Measurements from ENCODE around the gene KIAA0930.

The KIAA0930 gene

GRCh38 chr22:45224988-45225731 is 15.5 kb downstream of the KIAA0930 start:
- CTCF ChIA-PET = no interaction called here
- Mint-ChIP-seq H3K36me3 (no peaks in the 10 kb centered on the region), H3K27me3 (no peaks in the 10 kb centered on the region), H3K9me3 (no peaks in the 10 kb centered on the region), H3K4me3 (no peak overlapping the region), H3K27ac (no peak overlapping the region), H3K4me1 (no peaks in the 10 kb centered on the region)
- DNase-seq = no peak

GRCh38 chr22:45224331-45224730 is 16.4 kb downstream of the KIAA0930 start:
- no peaks in the 10 kb centered on the region for H3K27me3 Mint-ChIP-seq
- H3K9me3 Mint-ChIP-seq = no peaks in the 10 kb centered on the region
- CTCF ChIA-PET = no interaction called here
- H3K27ac Mint-ChIP-seq = no peak overlapping the region
- no peaks in the 10 kb centered on the region for H3K4me1 Mint-ChIP-seq
- no peak overlapping the region for H3K4me3 Mint-ChIP-seq
- no peaks in the 10 kb centered on the region for H3K36me3 Mint-ChIP-seq
- DNase-seq = no peak

GRCh38 chr22:45223304-45224117 is 17.2 kb downstream of the KIAA0930 start:
- Mint-ChIP-seq H3K4me3 (no peak overlapping the region), H3K36me3 (no peaks in the 10 kb centered on the region), H3K9me3 (no peaks in the 10 kb centered on the region), H3K4me1 (no peaks in the 10 kb centered on the region), H3K27ac (no peak overlapping the region), H3K27me3 (no peaks in the 10 kb centered on the region)
- CTCF ChIA-PET = no interaction called here
- no peak for DNase-seq

GRCh38 chr22:45221201-45221600 is 19.5 kb downstream of the KIAA0930 start:
- DNase-seq = no peak
- CTCF ChIA-PET = interaction anchor here (3.2 kb wide), 1 partner anchor 13 kb away, joined by 16 read pairs; no protein-coding TSS in a partner anchor
- no peaks in the 10 kb centered on the region for H3K36me3 Mint-ChIP-seq
- no peaks in the 10 kb centered on the region for H3K9me3 Mint-ChIP-seq
- no peak overlapping the region for H3K27ac Mint-ChIP-seq
- H3K27me3 Mint-ChIP-seq = no peaks in the 10 kb centered on the region
- no peaks in the 10 kb centered on the region for H3K4me1 Mint-ChIP-seq
- no peak overlapping the region for H3K4me3 Mint-ChIP-seq

- CTCF ChIA-PET = interaction anchor here (1.0 to 3.2 kb wide), 2 partner anchors 8 to 10 kb away, joined by 3 to 16 read pairs; no protein-coding TSS in a partner anchor
- H3K4me1 Mint-ChIP-seq = no peaks in the 10 kb centered on the region
- no peaks in the 10 kb centered on the region for H3K27me3 Mint-ChIP-seq
- H3K9me3 Mint-ChIP-seq = no peaks in the 10 kb centered on the region
- H3K27ac Mint-ChIP-seq = no peak overlapping the region
- no peak for DNase-seq
- no peak overlapping the region for H3K4me3 Mint-ChIP-seq
- no peaks in the 10 kb centered on the region for H3K36me3 Mint-ChIP-seq
These were observed 21.7 kb downstream of the KIAA0930 start for GRCh38 chr22:45218976-45219375.

- H3K4me1 Mint-ChIP-seq = no peaks in the 10 kb centered on the region
- no peaks in the 10 kb centered on the region for H3K27me3 Mint-ChIP-seq
- DNase-seq = no peak
- H3K4me3 Mint-ChIP-seq = no peak overlapping the region
- H3K27ac Mint-ChIP-seq = no peak overlapping the region
- CTCF ChIA-PET = no interaction called here
- H3K9me3 Mint-ChIP-seq = no peaks in the 10 kb centered on the region
- H3K36me3 Mint-ChIP-seq = no peaks in the 10 kb centered on the region
These were observed 22.9 kb downstream of the KIAA0930 start for GRCh38 chr22:45217806-45218205.

- CTCF ChIA-PET = no interaction called here
- H3K9me3 Mint-ChIP-seq = no peaks in the 10 kb centered on the region
These were observed 23.3 kb downstream of the KIAA0930 start for GRCh38 chr22:45217345-45217744.

GRCh38 chr22:45216133-45217003 is 24.3 kb downstream of the KIAA0930 start:
- H3K36me3 Mint-ChIP-seq = no peaks in the 10 kb centered on the region
- no peak overlapping the region for H3K4me3 Mint-ChIP-seq
- H3K27me3 Mint-ChIP-seq = no peaks in the 10 kb centered on the region
- H3K27ac Mint-ChIP-seq = no peak overlapping the region
- CTCF ChIA-PET = no interaction called here
- H3K4me1 Mint-ChIP-seq = no peaks in the 10 kb centered on the region
- DNase-seq = no peak
- H3K9me3 Mint-ChIP-seq = no peaks in the 10 kb centered on the region

More at GRCh38 chr22:45217345-45217744, 23.3 kb downstream of the KIAA0930 start:
- Mint-ChIP-seq H3K27me3 (no peaks in the 10 kb centered on the region), H3K27ac (no peak overlapping the region), H3K36me3 (no peaks in the 10 kb centered on the region), H3K4me1 (no peaks in the 10 kb centered on the region), H3K4me3 (no peak overlapping the region)
- no peak for DNase-seq

- Mint-ChIP-seq H3K27me3 (no peaks in the 10 kb centered on the region), H3K4me1 (no peaks in the 10 kb centered on the region), H3K27ac (no peak overlapping the region), H3K4me3 (no peak overlapping the region), H3K36me3 (no peaks in the 10 kb centered on the region), H3K9me3 (no peaks in the 10 kb centered on the region)
- CTCF ChIA-PET = no interaction called here
- DNase-seq = no peak
These were observed 27.5 kb downstream of the KIAA0930 start for GRCh38 chr22:45212992-45213751.

GRCh38 chr22:45212306-45212709 is 28.4 kb downstream of the KIAA0930 start:
- no peak overlapping the region for H3K27ac Mint-ChIP-seq
- CTCF ChIA-PET = no interaction called here
- H3K9me3 Mint-ChIP-seq = no peaks in the 10 kb centered on the region
- no peaks in the 10 kb centered on the region for H3K36me3 Mint-ChIP-seq
- H3K4me3 Mint-ChIP-seq = no peak overlapping the region
- no peaks in the 10 kb centered on the region for H3K27me3 Mint-ChIP-seq
- H3K4me1 Mint-ChIP-seq = no peaks in the 10 kb centered on the region
- DNase-seq = no peak

- Mint-ChIP-seq H3K4me3 (no peak overlapping the region), H3K4me1 (no peaks in the 10 kb centered on the region), H3K27me3 (no peaks in the 10 kb centered on the region), H3K36me3 (no peaks in the 10 kb centered on the region), H3K27ac (no peak overlapping the region), H3K9me3 (no peaks in the 10 kb centered on the region)
- CTCF ChIA-PET = no interaction called here
- DNase-seq = no peak
These were observed 28.8 kb downstream of the KIAA0930 start for GRCh38 chr22:45211848-45212247.

- H3K9me3 Mint-ChIP-seq = no peaks in the 10 kb centered on the region
- H3K4me3 Mint-ChIP-seq = no peak overlapping the region
- DNase-seq = no peak
- no peaks in the 10 kb centered on the region for H3K4me1 Mint-ChIP-seq
- no peak overlapping the region for H3K27ac Mint-ChIP-seq
- no peaks in the 10 kb centered on the region for H3K27me3 Mint-ChIP-seq
- H3K36me3 Mint-ChIP-seq = no peaks in the 10 kb centered on the region
- CTCF ChIA-PET = interaction anchor here (0.7 to 0.8 kb wide), 2 partner anchors 8 to 110 kb away, joined by 3 read pairs; no protein-coding TSS in a partner anchor
These were observed 29.3 kb downstream of the KIAA0930 start for GRCh38 chr22:45211435-45211834.

GRCh38 chr22:45210991-45211390 is 29.7 kb downstream of the KIAA0930 start:
- H3K36me3 Mint-ChIP-seq = no peaks in the 10 kb centered on the region
- no peak overlapping the region for H3K27ac Mint-ChIP-seq
- no peak overlapping the region for H3K4me3 Mint-ChIP-seq
- no peak for DNase-seq
- no peaks in the 10 kb centered on the region for H3K27me3 Mint-ChIP-seq
- H3K4me1 Mint-ChIP-seq = no peaks in the 10 kb centered on the region
- no peaks in the 10 kb centered on the region for H3K9me3 Mint-ChIP-seq
- CTCF ChIA-PET = interaction anchor here (0.7 to 0.8 kb wide), 2 partner anchors 8 to 109 kb away, joined by 3 read pairs; no protein-coding TSS in a partner anchor

Measured in activated naive CD4-positive, alpha-beta T cell treated with anti-CD3 and anti-CD28 coated beads, Interleukin-2, amount 10 ng/mL, durations not matched to agents 7 days and 5 days (primary cell).